ENCODE data around the gene SKOR1.

The SKOR1 gene

GRCh38 chr15:67859331-67859946 lies 34.1 kb downstream of the SKOR1 start:
- no peak overlapping the region for H3K4me3 ChIP-seq (ENCODE audit: low read depth, low read length)

GRCh38 chr15:67861983-67862382 lies 36.7 kb downstream of the SKOR1 start:
- Histone ChIP-seq H3K27ac (no peak overlapping the region), H3K4me3 (ENCODE audit: low read depth, low read length) (no peak overlapping the region), H3K27me3 (ENCODE audit: insufficient read depth, low read depth, severe bottlenecking) (no peaks in the 10 kb centered on the region), H3K9me3 (ENCODE audit: severe bottlenecking) (no peaks in the 10 kb centered on the region), H3K36me3 (no peaks in the 10 kb centered on the region)
- TF ChIP-seq, protein P1, sequence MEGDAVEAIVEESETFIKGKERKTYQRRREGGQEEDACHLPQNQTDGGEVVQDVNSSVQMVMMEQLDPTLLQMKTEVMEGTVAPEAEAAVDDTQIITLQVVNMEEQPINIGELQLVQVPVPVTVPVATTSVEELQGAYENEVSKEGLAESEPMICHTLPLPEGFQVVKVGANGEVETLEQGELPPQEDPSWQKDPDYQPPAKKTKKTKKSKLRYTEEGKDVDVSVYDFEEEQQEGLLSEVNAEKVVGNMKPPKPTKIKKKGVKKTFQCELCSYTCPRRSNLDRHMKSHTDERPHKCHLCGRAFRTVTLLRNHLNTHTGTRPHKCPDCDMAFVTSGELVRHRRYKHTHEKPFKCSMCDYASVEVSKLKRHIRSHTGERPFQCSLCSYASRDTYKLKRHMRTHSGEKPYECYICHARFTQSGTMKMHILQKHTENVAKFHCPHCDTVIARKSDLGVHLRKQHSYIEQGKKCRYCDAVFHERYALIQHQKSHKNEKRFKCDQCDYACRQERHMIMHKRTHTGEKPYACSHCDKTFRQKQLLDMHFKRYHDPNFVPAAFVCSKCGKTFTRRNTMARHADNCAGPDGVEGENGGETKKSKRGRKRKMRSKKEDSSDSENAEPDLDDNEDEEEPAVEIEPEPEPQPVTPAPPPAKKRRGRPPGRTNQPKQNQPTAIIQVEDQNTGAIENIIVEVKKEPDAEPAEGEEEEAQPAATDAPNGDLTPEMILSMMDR (IDR thresholded peaks at IDR 0.05; ENCODE audit: low read depth, low read length): no peak
- DNase-seq: no peak

More at GRCh38 chr15:67859331-67859946, 34.1 kb downstream of the SKOR1 start:
- H3K27me3 ChIP-seq (ENCODE audit: insufficient read depth, low read depth, severe bottlenecking): no peaks in the 10 kb centered on the region
- H3K36me3 ChIP-seq: no peaks in the 10 kb centered on the region
- no peak overlapping the region for H3K27ac ChIP-seq
- H3K9me3 ChIP-seq (ENCODE audit: severe bottlenecking): no peaks in the 10 kb centered on the region
- TF ChIP-seq, protein P1 (IDR thresholded peaks at IDR 0.05; ENCODE audit: low read depth, low read length): no peak
- DNase-seq: no peak

GRCh38 chr15:67862750-67863441 lies 37.6 kb downstream of the SKOR1 start:
- Histone ChIP-seq H3K4me3 (ENCODE audit: low read depth, low read length) (no peak overlapping the region), H3K36me3 (no peaks in the 10 kb centered on the region), H3K27me3 (ENCODE audit: insufficient read depth, low read depth, severe bottlenecking) (no peaks in the 10 kb centered on the region), H3K9me3 (ENCODE audit: severe bottlenecking) (no peaks in the 10 kb centered on the region), H3K27ac (no peak overlapping the region)
- no peak for DNase-seq
- TF ChIP-seq, protein P1 (IDR thresholded peaks at IDR 0.05; ENCODE audit: low read depth, low read length): no peak

GRCh38 chr15:67863442-67863987 lies 38.2 kb downstream of the SKOR1 start:
- DNase-seq: peak; percentile 84
- H3K4me3 ChIP-seq (ENCODE audit: low read depth, low read length): peak overlapping the region; percentile 50
- H3K9me3 ChIP-seq (ENCODE audit: severe bottlenecking): no peaks in the 10 kb centered on the region
- H3K27me3 ChIP-seq (ENCODE audit: insufficient read depth, low read depth, severe bottlenecking): no peaks in the 10 kb centered on the region
- no peaks in the 10 kb centered on the region for H3K36me3 ChIP-seq
- TF ChIP-seq, protein P1 (IDR thresholded peaks at IDR 0.05; ENCODE audit: low read depth, low read length): peak; percentile 92
- peak overlapping the region; percentile 43 for H3K27ac ChIP-seq

DNA sequence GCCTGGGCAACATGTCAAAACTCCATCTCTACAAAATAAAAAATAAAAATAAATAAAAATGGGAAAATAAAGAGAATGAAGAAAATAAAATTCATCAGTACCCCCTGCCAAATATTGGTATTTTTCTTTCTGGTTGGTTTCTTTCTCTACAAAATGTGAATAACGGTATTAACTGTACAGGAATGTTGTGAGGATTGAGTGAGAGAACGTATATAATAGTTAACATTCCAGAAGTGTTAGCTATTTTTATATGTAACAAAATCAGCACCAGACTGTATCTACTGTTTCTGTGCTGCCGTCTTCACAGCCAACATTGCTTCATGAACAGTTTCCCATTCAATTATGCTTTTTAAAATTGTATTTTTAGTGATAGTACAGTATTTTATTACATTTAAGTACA lies 40.0 kb downstream of the SKOR1 start:
- Histone ChIP-seq H3K36me3 (no peaks in the 10 kb centered on the region), H3K27me3 (ENCODE audit: insufficient read depth, low read depth, severe bottlenecking) (no peaks in the 10 kb centered on the region), H3K9me3 (ENCODE audit: severe bottlenecking) (peaks cover 2% of the 10 kb centered on the region), H3K4me3 (ENCODE audit: low read depth, low read length) (no peak overlapping the region), H3K27ac (no peak overlapping the region)
- no peak for DNase-seq
- TF ChIP-seq, protein P1 (IDR thresholded peaks at IDR 0.05; ENCODE audit: low read depth, low read length): no peak
